Kasumi-1 (cell line): ENCODE measurements around the gene AADACL4.

Experiments
- DNase-seq, 2 experiments: peaks; one replicate each; lab custom pipeline; 2025; lab: John Stamatoyannopoulos, UW

The AADACL4 gene

GRCh38 chr1:12613180-12613579 is 30.7 kb upstream of the AADACL4 start:
- no peak for DNase-seq

- DNase-seq = no peak
These were observed 29.3 kb upstream of the AADACL4 start for GRCh38 chr1:12614402-12615158.

DNA sequence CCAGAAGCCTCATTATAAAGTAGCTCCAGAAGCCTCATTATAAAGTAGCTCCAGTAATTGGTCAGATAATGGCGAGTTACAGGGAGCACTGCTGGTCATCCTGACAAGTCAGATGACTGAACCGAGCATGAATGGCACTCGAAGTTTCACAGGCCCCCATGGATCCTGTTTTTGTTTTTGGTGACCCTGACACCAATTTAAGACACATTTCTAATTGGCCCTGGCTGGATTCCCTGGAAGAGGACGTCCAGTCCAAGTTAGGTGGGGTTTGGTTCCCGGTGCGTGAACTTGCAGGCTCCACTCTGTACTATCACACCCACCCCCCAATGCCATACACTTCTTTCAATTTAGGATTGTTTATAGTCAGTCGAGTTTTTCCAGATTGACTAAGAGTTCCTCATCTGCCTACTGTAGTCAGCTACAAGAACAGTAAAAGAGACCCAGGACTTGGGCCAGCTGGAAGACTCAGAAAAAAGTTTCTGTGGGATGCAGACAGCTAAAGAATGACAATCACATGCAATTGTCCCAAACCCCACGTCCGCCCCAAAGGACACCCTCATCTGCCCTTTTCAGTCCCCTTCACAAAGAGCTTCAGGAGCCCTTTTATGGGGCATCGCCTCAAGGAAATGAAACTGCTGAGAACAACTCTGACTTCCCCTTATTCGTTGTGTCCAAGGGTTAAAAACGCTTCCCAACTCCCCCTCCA is 28.6 kb upstream of the AADACL4 start:
- DNase-seq = peak; percentile 40 to 58

DNA sequence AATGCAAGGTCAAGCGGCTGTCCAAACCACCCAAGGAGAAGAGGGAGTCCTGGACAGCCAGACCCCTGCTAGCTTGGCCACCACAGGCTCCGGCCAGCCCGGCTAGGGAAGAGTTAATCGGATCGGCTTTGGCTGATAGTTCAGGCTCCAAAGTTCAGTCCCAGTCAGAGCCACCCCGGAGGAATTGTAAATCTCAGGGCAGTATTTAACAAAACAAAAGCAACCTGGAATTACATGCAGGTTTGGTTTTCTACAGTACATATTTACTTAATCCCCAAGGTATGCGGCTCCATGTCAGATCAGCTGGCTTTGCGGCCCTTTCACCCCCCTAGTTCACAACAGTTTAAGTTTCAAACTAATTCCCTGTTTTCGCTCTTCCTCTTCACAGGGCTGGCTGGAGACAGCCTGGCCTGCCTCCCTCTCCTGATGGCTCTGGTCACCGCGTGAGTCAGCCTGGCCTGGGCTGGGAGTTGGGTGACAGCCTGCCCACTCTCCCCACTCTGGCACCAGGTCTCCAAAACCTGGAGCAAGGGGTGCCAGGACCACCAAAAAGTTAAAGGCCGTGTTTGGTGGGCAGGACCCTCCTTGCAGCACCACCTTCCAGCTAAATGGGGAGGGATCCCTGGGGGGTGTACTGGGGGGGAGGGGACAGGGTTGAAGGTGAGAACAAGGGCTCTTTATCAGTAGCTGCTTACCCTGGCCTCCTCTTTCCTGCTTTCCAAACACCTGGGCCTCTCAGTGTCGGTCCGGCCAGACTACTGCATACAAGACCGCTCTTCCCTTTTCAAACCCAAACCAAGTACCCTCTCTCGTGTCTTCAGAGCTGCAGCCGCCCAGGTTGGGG is 27.8 kb upstream of the AADACL4 start:
- DNase-seq = peak; percentile 29 to 58

DNA sequence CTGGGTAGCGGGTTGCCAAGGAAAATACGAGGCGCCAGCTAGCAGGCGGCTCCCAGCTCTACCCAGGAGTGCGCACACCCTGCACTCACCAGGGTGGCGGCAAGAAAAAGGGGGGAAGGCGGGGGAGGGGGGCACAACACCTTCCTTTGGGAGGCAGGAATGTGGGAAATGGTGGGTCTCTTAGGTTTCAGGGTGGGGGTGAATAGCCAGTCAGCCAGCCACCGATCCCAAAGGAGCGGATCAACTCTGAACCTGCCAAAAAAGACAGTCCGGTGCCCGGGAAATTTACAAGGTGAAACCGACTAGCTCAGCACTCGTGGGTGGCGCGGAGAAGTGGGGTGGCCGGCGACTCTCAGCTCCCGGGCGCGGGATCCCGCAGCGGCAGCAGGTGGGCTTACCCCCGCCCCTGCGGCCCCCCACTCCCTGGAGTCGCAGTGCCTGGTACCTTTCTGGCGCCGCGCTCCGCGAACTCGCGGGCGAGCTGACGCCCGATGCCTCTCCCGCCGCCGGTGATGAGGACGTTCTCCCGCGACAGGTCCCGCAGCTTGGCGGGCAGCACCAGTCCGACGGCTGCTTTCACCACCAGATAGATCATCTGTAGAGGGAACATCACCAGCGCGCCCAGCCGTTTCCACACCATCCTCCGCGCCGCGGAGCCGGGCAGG is 27.0 kb upstream of the AADACL4 start:
- peak in 1 of 2 experiments; percentile 7 for DNase-seq

DNA sequence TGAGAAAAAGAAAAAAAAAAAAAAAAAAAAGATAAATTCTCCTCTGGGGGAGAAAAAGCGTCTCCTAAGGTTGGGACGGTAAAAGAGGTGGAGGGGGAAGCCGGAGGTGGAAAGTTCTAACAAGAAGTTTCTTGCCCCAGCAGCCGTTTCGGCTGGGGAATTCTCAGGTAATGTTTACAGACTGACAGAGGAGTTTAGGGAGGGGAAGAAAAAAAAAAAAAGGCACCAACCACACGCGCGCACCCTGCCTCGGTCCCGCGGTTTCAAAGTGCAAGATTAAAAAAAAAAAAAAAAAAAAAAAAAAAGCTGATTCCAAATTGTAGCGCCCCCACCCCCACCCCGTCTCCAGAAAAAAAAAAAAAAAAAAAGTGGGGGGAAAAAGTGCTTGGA is 26.4 kb upstream of the AADACL4 start:
- DNase-seq = peak in 1 of 2 experiments; percentile 52

DNA sequence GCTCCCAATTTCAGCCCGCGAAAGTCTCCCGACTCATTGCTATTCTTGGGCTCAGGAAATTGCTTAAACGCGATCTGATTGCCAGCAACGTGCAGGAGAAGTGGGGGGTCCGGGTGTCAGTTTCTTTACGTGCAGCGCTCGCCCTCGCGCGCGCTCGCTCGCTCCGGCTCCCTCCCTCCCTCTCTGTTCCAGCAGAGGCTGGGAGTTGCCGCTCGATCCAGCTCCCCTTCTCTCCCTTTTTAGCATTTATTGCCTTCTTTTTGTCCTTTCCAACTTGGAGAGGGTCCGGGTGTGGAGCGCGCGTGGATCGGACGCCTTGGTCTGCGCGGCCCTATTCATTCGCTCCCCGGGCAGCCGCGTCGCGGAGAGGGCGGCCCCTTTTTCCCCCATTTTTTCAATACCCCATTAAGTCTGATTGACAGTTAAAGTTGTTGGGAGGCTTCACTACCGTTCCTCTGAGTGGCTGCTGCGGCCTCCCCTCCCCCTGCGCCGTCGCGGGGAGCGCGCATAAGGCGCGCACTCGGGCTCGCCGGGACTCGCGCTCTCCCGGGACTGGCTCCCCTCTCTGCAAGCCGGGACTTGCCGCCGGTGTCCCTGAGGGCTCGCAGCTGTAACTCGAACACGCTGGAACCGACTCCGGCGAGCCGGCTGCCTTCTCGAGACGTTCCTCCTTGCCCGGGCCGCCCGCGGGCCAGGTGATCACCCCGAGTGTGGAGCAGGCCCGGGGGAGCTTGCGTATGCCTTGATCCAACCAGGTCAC is 25.8 kb upstream of the AADACL4 start, which contains the start of gene DHRS3:
Gene DHRS3, minus strand, starts transcription at position 310 of the 760 bp plus-strand sequence. CDS start 862 bp downstream, outside the sequence.
- DNase-seq = peak; percentile 88 to 93

- no peak for DNase-seq
These were observed 25.3 kb upstream of the AADACL4 start for GRCh38 chr1:12618661-12618964.

GRCh38 chr1:12618965-12619791 is 24.7 kb upstream of the AADACL4 start:
- peak; percentile 90 to 91 for DNase-seq

DNA sequence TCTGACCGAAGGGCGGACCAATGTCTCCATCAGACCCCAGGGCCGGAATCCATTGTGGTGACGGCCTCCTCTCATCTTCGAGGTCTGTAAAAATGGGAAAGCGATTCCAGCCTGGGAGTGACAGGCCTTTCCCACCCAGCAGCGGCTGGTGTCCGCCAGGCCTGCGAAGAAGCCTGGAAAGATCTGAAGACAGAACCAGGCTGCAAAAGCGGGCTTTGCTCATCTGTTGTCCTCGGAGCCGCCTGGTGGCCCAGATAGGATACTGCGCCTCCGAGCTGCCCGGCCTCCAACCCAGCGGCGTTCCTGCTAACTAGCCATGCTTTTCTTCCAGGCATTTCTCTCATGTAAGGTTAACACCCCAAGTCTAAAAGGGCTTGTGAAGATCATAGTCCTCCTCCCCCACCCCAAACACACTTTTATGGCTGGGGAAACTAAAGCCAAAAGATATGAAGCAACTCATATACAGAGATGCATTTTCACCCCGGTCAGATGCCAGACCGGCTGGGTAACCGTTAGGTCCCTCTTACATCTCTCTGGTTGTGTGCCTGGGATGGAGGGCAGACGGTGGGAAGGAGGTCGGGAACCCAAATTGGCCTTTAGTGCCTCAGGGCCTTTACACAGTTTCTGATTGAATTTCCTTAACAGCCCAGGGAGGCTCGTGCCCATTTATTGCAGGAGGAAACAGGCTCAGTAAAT is 23.9 kb upstream of the AADACL4 start:
- DNase-seq = peak; percentile 77 to 90

DNA sequence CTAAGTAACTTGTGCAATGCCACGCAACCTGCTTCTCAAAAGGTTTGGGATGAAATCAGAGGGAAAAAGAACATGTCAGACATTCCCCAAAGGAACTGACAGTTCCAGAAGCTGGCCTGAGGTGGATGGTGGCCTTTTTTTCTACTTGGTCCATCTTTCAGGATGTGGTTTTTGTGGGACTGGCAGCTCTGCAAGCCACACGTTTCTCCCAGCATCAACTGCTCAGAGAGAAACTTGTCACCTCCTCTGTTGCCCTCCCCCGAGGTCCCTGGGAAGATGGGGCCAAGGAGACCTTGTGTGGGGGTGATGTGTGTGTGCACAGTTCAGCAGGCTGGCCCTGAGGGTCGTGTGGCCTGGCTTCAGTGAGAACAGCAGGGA is 23.4 kb upstream of the AADACL4 start:
- peak; percentile 36 to 45 for DNase-seq

DNA sequence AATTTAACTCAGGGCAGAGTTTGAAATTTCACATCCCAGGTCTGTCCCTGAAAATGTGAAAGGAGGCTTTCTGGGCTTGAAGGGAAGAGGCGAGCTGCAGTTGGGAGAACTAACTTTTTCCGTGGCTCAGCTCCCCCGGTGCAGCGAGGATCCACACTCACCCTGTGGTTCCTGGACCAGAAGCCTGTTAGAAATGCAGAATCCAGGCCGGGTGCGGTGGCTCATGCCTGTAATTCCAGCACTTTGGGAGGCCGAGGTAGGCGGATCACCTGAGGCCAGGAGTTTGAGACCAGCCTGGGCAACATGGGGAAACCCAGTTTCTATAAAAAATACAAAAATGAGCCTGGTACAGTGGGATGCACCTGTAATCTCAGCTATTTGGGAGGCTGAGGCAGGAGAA is 23.0 kb upstream of the AADACL4 start:
- no peak for DNase-seq

DNA sequence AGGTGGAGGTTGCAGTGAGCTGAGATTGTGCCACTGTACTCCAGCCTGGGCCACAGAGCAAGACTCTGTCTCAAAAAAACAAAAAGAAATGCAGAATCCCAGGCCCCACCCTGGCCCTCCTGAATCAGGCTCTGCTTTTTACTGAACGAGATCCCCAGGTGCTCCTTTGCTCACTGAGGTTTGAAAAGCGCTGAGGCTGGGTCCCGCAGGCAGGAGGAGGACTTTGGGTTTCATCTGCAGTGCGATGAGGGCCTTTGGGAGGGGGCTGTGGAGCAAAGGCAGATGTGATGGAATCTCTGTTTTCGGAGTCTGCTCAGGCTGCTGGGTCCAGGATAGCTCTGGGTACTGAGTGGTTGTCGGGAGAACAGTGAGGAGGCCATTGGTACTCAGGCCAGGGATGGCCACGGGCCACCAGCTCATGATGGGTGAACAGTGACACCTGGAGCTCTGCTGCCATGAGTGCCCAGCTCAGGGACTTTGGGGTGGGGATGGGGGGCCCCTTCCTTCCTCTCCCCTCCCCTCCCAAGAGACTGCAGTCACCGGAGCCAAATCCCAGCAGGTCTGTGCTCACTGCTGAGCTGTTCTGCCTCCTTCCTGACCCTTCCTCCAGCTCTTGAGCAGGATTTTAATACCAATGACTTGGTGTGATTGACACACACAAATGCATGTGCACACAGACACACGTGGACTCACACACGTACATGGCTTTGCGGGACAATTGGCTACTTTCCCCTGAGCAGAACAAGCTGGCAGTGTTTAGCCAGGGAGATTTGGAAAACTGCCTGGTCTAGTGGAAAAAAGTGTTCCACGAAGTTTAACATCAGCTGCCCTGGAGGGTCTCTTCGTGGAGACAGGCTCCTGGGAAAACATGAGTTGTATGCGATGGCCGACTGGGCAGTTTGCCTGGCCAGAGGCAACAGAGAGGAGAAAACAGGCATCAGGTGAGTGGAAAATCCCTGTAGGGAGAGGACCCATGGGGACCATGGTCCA is 22.2 kb upstream of the AADACL4 start:
- DNase-seq = no peak

GRCh38 chr1:12622506-12622905 is 21.4 kb upstream of the AADACL4 start:
- DNase-seq = no peak

DNA sequence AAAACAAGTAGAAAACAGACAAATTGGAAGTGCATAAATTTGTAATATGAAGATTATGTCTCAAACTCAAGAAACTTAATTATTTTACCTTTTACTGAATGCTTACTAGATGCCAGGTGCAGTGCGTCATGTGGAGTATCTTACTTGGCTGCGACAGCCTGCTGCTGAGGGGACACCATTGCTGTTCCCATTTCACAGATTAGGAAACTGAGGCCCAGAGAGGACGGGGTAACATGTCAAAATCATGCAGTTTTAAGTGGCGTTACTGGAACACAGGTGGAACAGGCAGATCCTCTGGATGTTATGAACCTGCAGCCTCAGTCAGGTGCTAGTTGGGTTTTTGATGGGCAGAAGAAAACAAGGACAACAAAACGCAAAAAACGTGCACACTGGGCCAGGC is 18.6 kb upstream of the AADACL4 start:
- no peak for DNase-seq

GRCh38 chr1:12626888-12627287 is 17.0 kb upstream of the AADACL4 start:
- DNase-seq = peak; percentile 7 to 11

DNA sequence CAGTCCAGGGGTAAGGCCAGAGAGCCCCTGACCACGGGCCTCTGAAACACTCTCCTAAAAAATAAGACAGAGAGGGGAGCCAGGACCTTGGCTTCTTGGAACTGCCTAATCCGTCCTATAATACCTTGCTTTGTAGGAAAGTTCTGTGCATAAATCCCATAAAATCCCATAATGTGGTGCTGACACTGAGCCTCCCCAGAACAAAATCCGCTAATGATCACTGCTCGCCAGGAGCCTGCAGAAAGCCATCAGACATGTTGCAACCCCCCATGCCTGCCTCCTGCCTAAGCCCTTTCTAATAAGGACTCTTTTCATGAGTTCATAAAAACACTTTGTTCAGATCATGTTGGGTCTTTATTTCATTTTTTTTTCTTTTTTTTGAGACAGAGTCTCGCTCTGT is 16.6 kb upstream of the AADACL4 start:
- DNase-seq = no peak

- DNase-seq = no peak
These were observed 14.4 kb upstream of the AADACL4 start for GRCh38 chr1:12629511-12629956.
